HCT116 (cell line): ENCODE results near the gene CFAP99.

Experiments
- ATF3 ChIP-seq: IDR thresholded peaks from 2 replicates; pipeline ENCODE4 v1.6.1; 2012
- CEBPB ChIP-seq: IDR thresholded peaks from 2 replicates; pipeline ENCODE4 v1.6.1; 2012; ENCODE audit warnings: low read depth
- CTCF ChIP-seq, 3 experiments: fragments of 200-600 bp in 1 of 3; sonication (generic) in 1 of 3; IDR thresholded peaks in 2 of 3; conservative IDR thresholded peaks in 1 of 3; 2 replicates each; pipeline ENCODE4 v1.5.1; 2012 to 2017; ENCODE audit warnings: low read depth in 2 of 3, low read length in 2 of 3, antibody characterized with exemption in 1 of 3, borderline replicate concordance in 1 of 3, control low read depth in 1 of 3, mild to moderate bottlenecking in 1 of 3, mixed read lengths in 1 of 3, mixed run types in 1 of 3, moderate library complexity in 1 of 3; ENCODE audit not compliant: insufficient read depth in 1 of 3
- EZH2phosphoT487 ChIP-seq: fragments of 200-600 bp; IDR thresholded peaks from 2 replicates; pipeline ENCODE4 v1.6.1; 2018; ENCODE audit warnings: antibody characterized with exemption, borderline replicate concordance
- POLR2A ChIP-seq: IDR thresholded peaks from 2 replicates; pipeline ENCODE4 v1.7.0; 2011; ENCODE audit warnings: borderline replicate concordance; ENCODE audit not compliant: insufficient read depth, insufficient read length; ENCODE audit errors: extremely low read depth
- POLR2AphosphoS5 ChIP-seq: IDR thresholded peaks from 2 replicates; pipeline ENCODE4 v1.6.1; 2011; ENCODE audit warnings: mild to moderate bottlenecking, low read depth, low read length, moderate library complexity
- RAD21 ChIP-seq: IDR thresholded peaks from 2 replicates; pipeline ENCODE4 v1.6.1; 2012; ENCODE audit warnings: low read depth, mild to moderate bottlenecking
- REST ChIP-seq: IDR thresholded peaks from 2 replicates; pipeline ENCODE4 v1.6.1; 2012; ENCODE audit warnings: low read depth
- SIN3A ChIP-seq: IDR thresholded peaks from 2 replicates; pipeline ENCODE4 v1.6.1; 2012; ENCODE audit warnings: low read depth
- SP1 ChIP-seq: IDR thresholded peaks from 2 replicates; pipeline ENCODE4 v1.6.1; 2012; ENCODE audit warnings: low read depth
- YY1 ChIP-seq: IDR thresholded peaks from 2 replicates; pipeline ENCODE4 v1.6.1; 2011; ENCODE audit warnings: low read length, low read depth, moderate library complexity, mild to moderate bottlenecking; ENCODE audit not compliant: insufficient replicate concordance; ENCODE audit errors: extremely low read depth
- ZBTB33 ChIP-seq: IDR thresholded peaks from 2 replicates; pipeline ENCODE4 v1.6.1; 2011; ENCODE audit warnings: mild to moderate bottlenecking, low read length, moderate library complexity; ENCODE audit not compliant: insufficient replicate concordance; ENCODE audit errors: extremely low read depth
- ZFX ChIP-seq: fragments of 450-650 bp; IDR thresholded peaks from 2 replicates; pipeline ENCODE4 v1.6.1; 2017
- ZNF274 ChIP-seq: fragments of 200-500 bp; sonication (Bioruptor generic); IDR thresholded peaks from 2 replicates; pipeline ENCODE4 v1.6.1; 2014; ENCODE audit warnings: mild to moderate bottlenecking, low read depth, low read length, inconsistent platforms

- no peak for TF ChIP-seq POLR2A
- TF ChIP-seq ZNF274 = no peak
- no peak for TF ChIP-seq REST
- TF ChIP-seq CTCF (IDR thresholded peaks at IDR 0.05 in 2 of 3, conservative IDR thresholded peaks at IDR 0.05 in 1 of 3; ENCODE audit: borderline replicate concordance in 1 of 3, insufficient read depth in 1 of 3, low read depth in 2 of 3, low read length in 2 of 3) = no peak
- TF ChIP-seq YY1 = no peak
- no peak for TF ChIP-seq EZH2phosphoT487
- no peak for TF ChIP-seq POLR2AphosphoS5
- TF ChIP-seq CEBPB = no peak
- TF ChIP-seq SP1 = no peak
- no peak for TF ChIP-seq ZFX
- TF ChIP-seq ZBTB33 = no peak
- TF ChIP-seq SIN3A = no peak
- TF ChIP-seq ATF3 = no peak
- TF ChIP-seq RAD21 = no peak
These were observed 4.3 kb downstream of the CFAP99 start for GRCh38 chr4:2423066-2423465.
